ENCODE data around the gene FHIT. TPM values are rescaled to one million over a fixed set of nuclear protein-coding genes. Genes with fewer than 3 reads are reported as not detected.

FHIT gene
- total RNA-seq, 1 experiment from 2014 or later, result 20.1 TPM

DNA sequence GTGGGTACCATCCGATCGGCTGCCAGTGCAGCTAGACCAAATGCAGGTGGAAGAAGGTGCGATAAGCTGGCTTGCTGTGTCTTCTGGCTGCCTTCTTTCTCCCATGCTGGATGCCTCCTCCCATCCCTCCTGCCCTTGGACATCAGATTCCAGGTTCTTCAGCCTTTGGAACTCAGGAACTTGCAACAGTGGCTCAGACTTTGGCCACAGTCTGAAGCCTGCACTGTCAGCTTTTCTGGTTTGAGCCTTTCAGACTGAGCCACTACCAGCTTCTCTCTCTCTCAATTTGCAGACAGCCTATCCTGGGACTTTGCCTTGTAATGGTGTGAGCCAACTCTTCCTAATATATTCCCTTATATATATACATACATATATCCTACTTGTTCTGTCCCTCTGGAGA is 485.5 kb downstream of the FHIT start:
- Mint-ChIP-seq H3K27ac (ENCODE audit: low read depth, unreplicated experiment) (no peak overlapping the region), H3K36me3 (ENCODE audit: insufficient read depth, unreplicated experiment) (no peaks in the 10 kb centered on the region), H3K27me3 (ENCODE audit: insufficient read depth, unreplicated experiment) (no peaks in the 10 kb centered on the region), H3K4me1 (ENCODE audit: insufficient read depth, unreplicated experiment) (peaks cover 15% of the 10 kb centered on the region), H3K4me3 (ENCODE audit: unreplicated experiment) (no peak overlapping the region), H3K9me3 (ENCODE audit: unreplicated experiment) (no peaks in the 10 kb centered on the region)
- TF ChIP-seq, protein P1, sequence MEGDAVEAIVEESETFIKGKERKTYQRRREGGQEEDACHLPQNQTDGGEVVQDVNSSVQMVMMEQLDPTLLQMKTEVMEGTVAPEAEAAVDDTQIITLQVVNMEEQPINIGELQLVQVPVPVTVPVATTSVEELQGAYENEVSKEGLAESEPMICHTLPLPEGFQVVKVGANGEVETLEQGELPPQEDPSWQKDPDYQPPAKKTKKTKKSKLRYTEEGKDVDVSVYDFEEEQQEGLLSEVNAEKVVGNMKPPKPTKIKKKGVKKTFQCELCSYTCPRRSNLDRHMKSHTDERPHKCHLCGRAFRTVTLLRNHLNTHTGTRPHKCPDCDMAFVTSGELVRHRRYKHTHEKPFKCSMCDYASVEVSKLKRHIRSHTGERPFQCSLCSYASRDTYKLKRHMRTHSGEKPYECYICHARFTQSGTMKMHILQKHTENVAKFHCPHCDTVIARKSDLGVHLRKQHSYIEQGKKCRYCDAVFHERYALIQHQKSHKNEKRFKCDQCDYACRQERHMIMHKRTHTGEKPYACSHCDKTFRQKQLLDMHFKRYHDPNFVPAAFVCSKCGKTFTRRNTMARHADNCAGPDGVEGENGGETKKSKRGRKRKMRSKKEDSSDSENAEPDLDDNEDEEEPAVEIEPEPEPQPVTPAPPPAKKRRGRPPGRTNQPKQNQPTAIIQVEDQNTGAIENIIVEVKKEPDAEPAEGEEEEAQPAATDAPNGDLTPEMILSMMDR (IDR thresholded peaks at IDR 0.05; ENCODE audit: unreplicated experiment), result no peak
- ChIA-PET CTCF (no interaction called here), POLR2A (no interaction called here)
- no peak for DNase-seq (ENCODE audit: unreplicated experiment)
- BruUV-seq (replicated peaks), result no TSS peak
- intact Hi-C loops (cut with micrococcal nuclease), result no loop called here

DNA sequence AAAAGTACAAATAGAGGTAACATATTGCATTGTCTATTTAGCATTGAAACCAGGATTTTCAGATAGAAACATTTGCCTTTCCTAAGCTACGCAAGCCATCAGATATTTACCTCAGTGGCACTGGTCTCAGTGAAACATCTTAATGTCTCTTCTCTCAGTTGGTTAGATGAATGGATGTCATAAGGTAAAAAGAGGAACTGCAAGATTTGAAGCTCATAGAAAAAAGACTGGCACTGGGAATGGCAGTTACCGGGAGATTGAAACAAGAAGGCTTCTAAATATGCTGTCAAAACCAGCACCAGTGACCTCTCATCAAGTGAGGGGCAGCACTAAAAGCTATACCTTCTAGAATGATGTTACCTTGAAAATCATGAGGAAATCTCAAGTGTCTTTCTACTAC is 486.4 kb downstream of the FHIT start:
- POLR2A ChIA-PET, result interaction anchor here (1.7 kb wide), 1 partner anchor 10 kb away, joined by 5 read pairs; no protein-coding TSS in a partner anchor
- no peak overlapping the region for H3K4me3 Mint-ChIP-seq (ENCODE audit: unreplicated experiment)

DNA sequence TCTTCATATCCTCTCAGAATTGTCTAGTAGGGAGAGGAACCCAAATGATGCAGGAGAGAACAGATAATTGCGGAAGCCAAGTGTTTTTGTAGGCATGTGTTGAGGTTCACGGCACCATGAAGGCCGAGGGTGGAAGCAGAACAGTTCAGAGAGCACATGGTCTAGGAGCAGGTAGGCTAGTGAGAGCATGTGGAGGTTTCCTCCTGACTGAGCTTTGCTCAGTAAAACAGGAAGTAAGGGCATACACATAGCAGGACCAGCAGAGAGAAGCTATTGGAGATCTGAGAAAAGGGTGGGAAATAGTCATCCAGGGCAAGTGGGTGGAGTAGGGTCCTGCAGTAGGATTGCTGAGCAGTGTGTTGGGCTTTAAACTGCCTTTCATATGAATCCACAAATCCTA is 491.1 kb downstream of the FHIT start:
- Mint-ChIP-seq H3K36me3 (ENCODE audit: insufficient read depth, unreplicated experiment) (no peaks in the 10 kb centered on the region), H3K4me3 (ENCODE audit: unreplicated experiment) (no peak overlapping the region), H3K4me1 (ENCODE audit: insufficient read depth, unreplicated experiment) (peaks cover 2% of the 10 kb centered on the region), H3K27me3 (ENCODE audit: insufficient read depth, unreplicated experiment) (no peaks in the 10 kb centered on the region), H3K9me3 (ENCODE audit: unreplicated experiment) (no peaks in the 10 kb centered on the region), H3K27ac (ENCODE audit: low read depth, unreplicated experiment) (no peak overlapping the region)
- TF ChIP-seq, protein P1 (IDR thresholded peaks at IDR 0.05; ENCODE audit: unreplicated experiment), result no peak
- BruUV-seq (replicated peaks), result no TSS peak
- no peak for DNase-seq (ENCODE audit: unreplicated experiment)
- intact Hi-C loops (cut with micrococcal nuclease), result no loop called here
- CTCF ChIA-PET, result interaction anchor here (0.6 to 1.4 kb wide), 2 partner anchors 22 to 1429 kb away, joined by 3 to 5 read pairs; no protein-coding TSS in a partner anchor
- POLR2A ChIA-PET, result no interaction called here

More for the DNA sequence above, 486.4 kb downstream of the FHIT start:
- no peaks in the 10 kb centered on the region for H3K36me3 Mint-ChIP-seq (ENCODE audit: insufficient read depth, unreplicated experiment)
- peaks cover 15% of the 10 kb centered on the region for H3K4me1 Mint-ChIP-seq (ENCODE audit: insufficient read depth, unreplicated experiment)
- H3K9me3 Mint-ChIP-seq (ENCODE audit: unreplicated experiment), result no peaks in the 10 kb centered on the region
- BruUV-seq (replicated peaks), result no TSS peak
- no peak overlapping the region for H3K27ac Mint-ChIP-seq (ENCODE audit: low read depth, unreplicated experiment)
- TF ChIP-seq, protein P1 (IDR thresholded peaks at IDR 0.05; ENCODE audit: unreplicated experiment), result no peak
- intact Hi-C loops (cut with micrococcal nuclease), result no loop called here
- H3K27me3 Mint-ChIP-seq (ENCODE audit: insufficient read depth, unreplicated experiment), result no peaks in the 10 kb centered on the region
- CTCF ChIA-PET, result interaction anchor here (0.5 to 1.0 kb wide), 3 partner anchors 12 to 1615 kb away, joined by 3 read pairs; no protein-coding TSS in a partner anchor
- DNase-seq (ENCODE audit: unreplicated experiment), result no peak

DNA sequence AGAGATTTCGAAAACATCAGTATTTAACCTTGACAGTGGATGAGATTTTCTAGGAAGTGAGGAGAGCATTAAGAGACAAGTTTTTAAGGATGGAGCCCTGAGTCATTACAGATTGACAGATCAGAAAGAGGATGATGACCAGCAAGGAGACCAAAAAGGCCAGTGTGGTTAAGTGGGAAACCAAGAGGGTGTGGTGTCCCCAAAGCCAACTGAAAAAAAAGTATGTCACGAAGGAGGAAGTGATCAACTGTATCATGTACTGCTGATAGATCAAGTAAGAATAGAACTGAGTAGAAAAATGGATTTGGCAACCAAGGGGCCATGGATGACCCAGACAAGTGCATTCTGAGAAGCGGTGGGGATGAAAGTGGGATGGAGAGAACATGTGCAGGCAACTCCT is 491.8 kb downstream of the FHIT start:
- CTCF ChIA-PET, result interaction anchor here (1.4 kb wide), 1 partner anchor 23 kb away, joined by 3 read pairs; no protein-coding TSS in a partner anchor

More for the DNA sequence above, 491.8 kb downstream of the FHIT start:
- POLR2A ChIA-PET, result no interaction called here
- intact Hi-C loops (cut with micrococcal nuclease), result loop anchor here (5.0 kb wide), 1 partner anchor 623 kb away; no protein-coding TSS in a partner anchor
- Mint-ChIP-seq H3K9me3 (ENCODE audit: unreplicated experiment) (no peaks in the 10 kb centered on the region), H3K4me1 (ENCODE audit: insufficient read depth, unreplicated experiment) (no peaks in the 10 kb centered on the region), H3K4me3 (ENCODE audit: unreplicated experiment) (no peak overlapping the region), H3K27ac (ENCODE audit: low read depth, unreplicated experiment) (no peak overlapping the region), H3K27me3 (ENCODE audit: insufficient read depth, unreplicated experiment) (no peaks in the 10 kb centered on the region), H3K36me3 (ENCODE audit: insufficient read depth, unreplicated experiment) (no peaks in the 10 kb centered on the region)
- DNase-seq (ENCODE audit: unreplicated experiment), result no peak
- no TSS peak for BruUV-seq (replicated peaks)
- TF ChIP-seq, protein P1 (IDR thresholded peaks at IDR 0.05; ENCODE audit: unreplicated experiment), result no peak

Data from MCF 10A (cell line).